GM12878 (cell line): ENCODE results near the gene RARA. TPM values are rescaled to one million over a fixed set of nuclear protein-coding genes. Genes with fewer than 3 reads are reported as not detected.

Experiments
- ATAC-seq: fragments of 200-7000 bp; cut with Tn5 transposase; 3 replicates; pipeline ENCODE4 v1.9.1; 2020; ENCODE audit warnings: mild to moderate bottlenecking, moderate library complexity
- BruUV-seq: library from RNA; stranded (reverse); fragments of 400-500 nt; replicated peaks from 2 replicates; lab custom pipeline; 2021; lab: Mats Ljungman, UMichigan
- CTCF ChIA-PET: fragments of 300-600 bp; sonication (Branson Sonifier 250); formaldehyde crosslinking; extraction: SDS; loops from one replicate; lab custom pipeline; 2021; ENCODE audit warnings: inconsistent platforms; lab: Yijun Ruan, JAX
- POLR2A ChIA-PET: fragments of 350-600 bp; formaldehyde crosslinking; extraction: SDS; loops from one replicate; lab custom pipeline; 2021; ENCODE audit warnings: inconsistent platforms; lab: Charles Lee
- RAD21 ChIA-PET: fragments of 300-600 bp; sonication (Branson Sonifier 250); formaldehyde crosslinking; loops from one replicate; lab custom pipeline; 2023; ENCODE audit warnings: antibody characterized with exemption; ENCODE audit not compliant: unreplicated experiment; lab: Charles Lee
- SMC1A ChIA-PET: fragments of 300-600 bp; sonication (Branson Sonifier 250); formaldehyde crosslinking; loops from one replicate; lab custom pipeline; 2023; ENCODE audit not compliant: unreplicated experiment, uncharacterized antibody; lab: Charles Lee
- DNase-seq: peaks from one replicate; pipeline ENCODE4 v3.0.0-alpha.2; 2011; ENCODE audit warnings: low read depth, low spot score
- FAIRE-seq: peaks from 3 replicates; lab custom pipeline; 2011; peaks lifted over from hg19 to GRCh38; lab: Jason Lieb, UNC
- H2AFZ ChIP-seq: 2 replicates; pipeline ENCODE4 v1.6.0; 2011; ENCODE audit warnings: low read depth, low read length, control low read depth; ENCODE audit not compliant: control insufficient read depth
- H3K27ac ChIP-seq: 2 replicates; pipeline ENCODE4 v1.5.1; 2011; ENCODE audit warnings: control low read depth; ENCODE audit not compliant: control insufficient read depth, insufficient read depth
- H3K27me3 ChIP-seq, 2 experiments: replicated peaks in 1 of 2; 2 replicates each; pipeline versions ENCODE4 v1.6.0 to v1.6.1; 2011; ENCODE audit warnings: low read length in 1 of 2; ENCODE audit not compliant: control insufficient read depth in 2 of 2, insufficient read depth in 2 of 2
- H3K36me3 ChIP-seq, 2 experiments: 2 replicates each; pipeline ENCODE4 v1.5.1; 2011; ENCODE audit warnings: low read length in 1 of 2; ENCODE audit not compliant: control insufficient read depth in 2 of 2, insufficient read depth in 2 of 2
- H3K4me1 ChIP-seq: 2 replicates; pipeline ENCODE4 v1.6.1; 2011; ENCODE audit warnings: mild to moderate bottlenecking, low read length, moderate library complexity, mixed read lengths; ENCODE audit not compliant: control insufficient read depth, insufficient read depth
- H3K4me2 ChIP-seq: 2 replicates; pipeline ENCODE4 v1.6.0; 2011; ENCODE audit warnings: control low read depth; ENCODE audit not compliant: control insufficient read depth, insufficient read depth
- H3K4me3 ChIP-seq: fragments of 200-600 bp; sonication (generic); 2 replicates; pipeline ENCODE4 v1.5.1; 2016
- H3K79me2 ChIP-seq: 2 replicates; pipeline ENCODE4 v1.6.0; 2011; ENCODE audit warnings: low read length; ENCODE audit not compliant: control insufficient read depth, insufficient read depth
- H3K9ac ChIP-seq: 2 replicates; pipeline ENCODE4 v1.8.0; 2011; ENCODE audit warnings: low read length, control low read depth, mixed read lengths; ENCODE audit not compliant: control insufficient read depth, insufficient read depth
- H3K9me3 ChIP-seq: replicated peaks from 3 replicates; pipeline ENCODE4 v1.5.1; 2011; ENCODE audit warnings: mild to moderate bottlenecking, low read length; ENCODE audit not compliant: control insufficient read depth, insufficient read depth
- H4K20me1 ChIP-seq: 2 replicates; pipeline ENCODE4 v1.6.0; 2011; ENCODE audit not compliant: control insufficient read depth, insufficient read depth
- NFXL1 ChIP-seq: fragments of 450-650 bp; IDR thresholded peaks from 2 replicates; pipeline ENCODE4 v1.6.1; 2017; ENCODE audit warnings: antibody characterized with exemption, mild to moderate bottlenecking, borderline replicate concordance
- NFYB ChIP-seq: IDR thresholded peaks from 2 replicates; pipeline ENCODE4 v1.6.1; 2011; ENCODE audit warnings: low read depth, mild to moderate bottlenecking, low read length, improper control_type of control experiment, moderate library complexity; ENCODE audit not compliant: insufficient read depth
- SP1 ChIP-seq: IDR thresholded peaks from one replicate; pipeline ENCODE4 v1.6.1; 2011; ENCODE audit warnings: low read depth, low read length
- WGBS: methylation state at CpG from one replicate; pipeline ENCODE4 v1.1.6; 2016; ENCODE audit warnings: low lambda C conversion rate; ENCODE audit not compliant: insufficient replicate concordance, insufficient coverage; ENCODE audit errors: missing lambda C conversion rate; 5-methylcytosine and 5-hydroxymethylcytosine counted together
- in situ Hi-C: fragments of 300-500 bp; cut with MboI; formaldehyde crosslinking; loops from 9 replicates; pipeline ENCODE4 v1.14.3; 2018; ENCODE audit warnings: mixed read lengths
- intact Hi-C: fragments of 100-400 bp; cut with micrococcal nuclease; formaldehyde crosslinking; loops from one replicate; pipeline ENCODE4 v1.14.2; 2022; ENCODE audit not compliant: unreplicated experiment
- polyA plus RNA-seq, 11 experiments: library from polyadenylated mRNA; depleted of rRNA in 4 of 11; unstranded in 6 of 11; stranded (reverse) in 5 of 11; fragments of >200 nt; fragmentation: Nextera tagmentation in 4 of 11; fragmentation: Illumina TruSeq in 1 of 11; extraction: Ambion mirVana in 4 of 11; extraction: Trizol in 1 of 11; gene quantifications; 1 replicate in 1 of 11; 2 replicates in 10 of 11; pipeline versions ENCODE4 v1.2.1 to v1.2.3, GENCODE V29; 2011 to 2016; ENCODE audit warnings: inconsistent platforms in 2 of 11, missing spikeins in 2 of 11, low read depth in 1 of 11
- total RNA-seq, 4 experiments: library from RNA; depleted of rRNA in 3 of 4; stranded (reverse); fragments of >200 nt in 3 of 4; fragmentation: Illumina TruSeq in 1 of 4; extraction: Trizol in 1 of 4; gene quantifications; 2 replicates each; pipeline versions ENCODE4 v1.2.1 to v1.2.3, GENCODE V29; 2013 to 2021
- TF ChIP-seq, protein P1 (sequence below): fragments of 450-650 bp; IDR thresholded peaks from 2 replicates; pipeline ENCODE4 v1.6.1; 2017; ENCODE audit warnings: antibody characterized with exemption, mild to moderate bottlenecking, moderate library complexity

The RARA gene
- total and polyA plus RNA-seq, 10 of the 15 experiments (the other 5 are each of a cell fraction or from before 2014, with no cell fraction given) = 0.13 to 33.6 (median 13.6) TPM

DNA sequence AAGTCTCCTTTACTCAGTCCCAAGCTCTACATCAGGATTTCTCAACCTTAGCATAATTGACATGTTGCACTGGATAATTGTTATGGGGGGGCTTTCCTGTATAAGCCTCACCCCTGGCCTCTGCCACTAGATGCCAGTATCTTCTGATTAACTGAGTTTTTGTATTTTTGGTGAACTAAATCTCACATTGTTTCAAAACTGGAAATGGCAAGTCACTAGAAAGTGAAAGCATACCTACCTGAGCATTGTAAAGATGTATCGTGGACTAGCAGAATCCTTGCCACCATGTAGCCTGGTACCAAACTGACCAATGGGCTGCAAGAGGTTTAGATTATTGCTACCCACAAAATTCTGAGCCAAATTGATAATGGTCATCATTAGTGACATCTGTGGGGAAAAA lies 93.7 kb downstream of the RARA start:
- ATAC-seq = peak; percentile 62
- H3K4me3 ChIP-seq = no peak overlapping the region
- no TSS peak for BruUV-seq

More for the DNA sequence above, 93.7 kb downstream of the RARA start:
- ChIA-PET POLR2A (interaction anchor here (0.7 kb wide), 1 partner anchor 149 kb away, joined by 4 read pairs; no protein-coding TSS in a partner anchor), CTCF (interaction anchor here (0.6 to 6.4 kb wide), 6 partner anchors 10 to 249 kb away, joined by 3 to 72 read pairs (median 3); no protein-coding TSS in a partner anchor), SMC1A (interaction anchor here (0.9 to 6.7 kb wide), 6 partner anchors 9 to 130 kb away, joined by 3 to 59 read pairs (median 5); no protein-coding TSS in a partner anchor), RAD21 (interaction anchor here (6.4 kb wide), 1 partner anchor 130 kb away, joined by 35 read pairs; no protein-coding TSS in a partner anchor)
- H3K79me2 ChIP-seq = no peaks in the 10 kb centered on the region
- H3K9me3 ChIP-seq = no peaks in the 10 kb centered on the region
- no peak overlapping the region for H3K27ac ChIP-seq
- no peak overlapping the region for H3K9ac ChIP-seq
- in situ Hi-C loops (no loop called here), intact Hi-C loops (no loop called here)
- no peaks in the 10 kb centered on the region for H3K4me1 ChIP-seq
- DNase-seq = no peak
- WGBS = 65% methylated on average over 1 of the region's 1 CpG
- H4K20me1 ChIP-seq = no peaks in the 10 kb centered on the region
- H3K36me3 ChIP-seq = peaks cover 6 to 37% of the 10 kb centered on the region in 2 experiments
- no peak overlapping the region for H3K4me2 ChIP-seq
- FAIRE-seq = no peak
- TF ChIP-seq, protein P1, sequence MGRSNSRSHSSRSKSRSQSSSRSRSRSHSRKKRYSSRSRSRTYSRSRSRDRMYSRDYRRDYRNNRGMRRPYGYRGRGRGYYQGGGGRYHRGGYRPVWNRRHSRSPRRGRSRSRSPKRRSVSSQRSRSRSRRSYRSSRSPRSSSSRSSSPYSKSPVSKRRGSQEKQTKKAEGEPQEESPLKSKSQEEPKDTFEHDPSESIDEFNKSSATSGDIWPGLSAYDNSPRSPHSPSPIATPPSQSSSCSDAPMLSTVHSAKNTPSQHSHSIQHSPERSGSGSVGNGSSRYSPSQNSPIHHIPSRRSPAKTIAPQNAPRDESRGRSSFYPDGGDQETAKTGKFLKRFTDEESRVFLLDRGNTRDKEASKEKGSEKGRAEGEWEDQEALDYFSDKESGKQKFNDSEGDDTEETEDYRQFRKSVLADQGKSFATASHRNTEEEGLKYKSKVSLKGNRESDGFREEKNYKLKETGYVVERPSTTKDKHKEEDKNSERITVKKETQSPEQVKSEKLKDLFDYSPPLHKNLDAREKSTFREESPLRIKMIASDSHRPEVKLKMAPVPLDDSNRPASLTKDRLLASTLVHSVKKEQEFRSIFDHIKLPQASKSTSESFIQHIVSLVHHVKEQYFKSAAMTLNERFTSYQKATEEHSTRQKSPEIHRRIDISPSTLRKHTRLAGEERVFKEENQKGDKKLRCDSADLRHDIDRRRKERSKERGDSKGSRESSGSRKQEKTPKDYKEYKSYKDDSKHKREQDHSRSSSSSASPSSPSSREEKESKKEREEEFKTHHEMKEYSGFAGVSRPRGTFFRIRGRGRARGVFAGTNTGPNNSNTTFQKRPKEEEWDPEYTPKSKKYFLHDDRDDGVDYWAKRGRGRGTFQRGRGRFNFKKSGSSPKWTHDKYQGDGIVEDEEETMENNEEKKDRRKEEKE = no peak
- TF ChIP-seq NFYB (0 out of 2 replicates have a peak, but pooled peaks have one; percentile 40), SP1 (no peak), NFXL1 (no peak)
- H3K27me3 ChIP-seq = no peaks in the 10 kb centered on the region
- no peak overlapping the region for H2AFZ ChIP-seq
